IMR-90 (cell line): ENCODE measurements around the gene CCDC88C. TPM values are rescaled to one million over a fixed set of nuclear protein-coding genes. Genes with fewer than 3 reads are reported as not detected.

Source experiments
- ATAC-seq: fragments of 200-7000 bp; cut with Tn5 transposase; 2 replicates; pipeline ENCODE4 v1.9.1; 2020; ENCODE audit warnings: low read depth, mild to moderate bottlenecking, moderate library complexity
- BruUV-seq: library from RNA; stranded (reverse); fragments of 400-500 nt; replicated peaks from 2 replicates; lab custom pipeline; 2021; lab: Mats Ljungman, UMichigan
- CTCF ChIA-PET: fragments of 300-600 bp; formaldehyde crosslinking; extraction: SDS; loops from one replicate; lab custom pipeline; 2021; ENCODE audit warnings: antibody characterized with exemption; lab: Yijun Ruan, JAX
- POLR2A ChIA-PET: fragments of 300-600 bp; sonication (Branson Sonifier 250); formaldehyde crosslinking; loops from one replicate; lab custom pipeline; 2022; ENCODE audit warnings: antibody characterized with exemption; ENCODE audit not compliant: unreplicated experiment; lab: Charles Lee
- DNase-seq: peaks from one replicate; pipeline ENCODE4 v3.0.0; 2013
- H2AFZ ChIP-seq: replicated peaks from 2 replicates; pipeline ENCODE3; 2013; ENCODE audit warnings: low read length, mild to moderate bottlenecking; ENCODE audit not compliant: poor library complexity
- H2AK5ac ChIP-seq: 2 replicates; pipeline ENCODE4 v1.6.1; 2013; ENCODE audit warnings: low read depth, low read length, inconsistent platforms
- H2AK9ac ChIP-seq: replicated peaks from 2 replicates; pipeline ENCODE3; 2013; ENCODE audit warnings: mild to moderate bottlenecking, low read depth, low read length, moderate library complexity; ENCODE audit not compliant: poor library complexity
- H2BK120ac ChIP-seq: 2 replicates; pipeline ENCODE4 v1.6.1; 2013; ENCODE audit warnings: low read depth, low read length, inconsistent platforms
- H2BK15ac ChIP-seq: 3 replicates; pipeline ENCODE4 v1.6.1; 2013; ENCODE audit warnings: low read depth, low read length, inconsistent platforms
- H2BK20ac ChIP-seq: 2 replicates; pipeline ENCODE4 v1.6.1; 2013; ENCODE audit warnings: low read depth, mild to moderate bottlenecking, inconsistent platforms, low read length, moderate library complexity
- H2BK5ac ChIP-seq: 2 replicates; pipeline ENCODE4 v1.6.1; 2013; ENCODE audit warnings: mild to moderate bottlenecking, low read depth, low read length, inconsistent platforms; ENCODE audit not compliant: poor library complexity, severe bottlenecking
- H3K14ac ChIP-seq: replicated peaks from 2 replicates; pipeline ENCODE4 v1.6.1; 2013; ENCODE audit warnings: low read depth, low read length, inconsistent platforms
- H3K18ac ChIP-seq: 2 replicates; pipeline ENCODE4 v1.6.1; 2013; ENCODE audit warnings: low read depth, low read length, control low read depth
- H3K23ac ChIP-seq: 2 replicates; pipeline ENCODE4 v1.6.1; 2013; ENCODE audit warnings: low read depth, low read length, inconsistent platforms
- H3K27ac ChIP-seq: 2 replicates; pipeline ENCODE4 v1.5.1; 2013; ENCODE audit warnings: mild to moderate bottlenecking, control low read depth, low read length; ENCODE audit not compliant: insufficient read depth
- H3K27me3 ChIP-seq: 2 replicates; pipeline ENCODE4 v1.6.1; 2013; ENCODE audit warnings: low read length; ENCODE audit not compliant: control insufficient read depth, insufficient read depth
- H3K36me3 ChIP-seq: 2 replicates; pipeline ENCODE4 v1.6.1; 2013; ENCODE audit warnings: low read length, mixed read lengths; ENCODE audit not compliant: control insufficient read depth, insufficient read depth
- H3K4ac ChIP-seq: 2 replicates; pipeline ENCODE4 v1.6.1; 2013; ENCODE audit warnings: low read depth, low read length, inconsistent platforms
- H3K4me1 ChIP-seq: 2 replicates; pipeline ENCODE4 v1.6.1; 2013; ENCODE audit warnings: low read length, mixed read lengths; ENCODE audit not compliant: control insufficient read depth, insufficient read depth
- H3K4me2 ChIP-seq: 2 replicates; pipeline ENCODE4 v1.6.1; 2013; ENCODE audit warnings: low read depth, mild to moderate bottlenecking, control low read depth, low read length, moderate library complexity
- H3K4me3 ChIP-seq: 2 replicates; pipeline ENCODE4 v1.5.1; 2013; ENCODE audit warnings: low read depth, mild to moderate bottlenecking, control low read depth, low read length, moderate library complexity; ENCODE audit not compliant: insufficient read depth
- H3K56ac ChIP-seq: 2 replicates; pipeline ENCODE4 v1.6.1; 2013; ENCODE audit warnings: low read length, inconsistent platforms; ENCODE audit not compliant: insufficient read depth; ENCODE audit errors: extremely low read depth
- H3K79me1 ChIP-seq, 2 experiments: 2 replicates each; pipeline ENCODE4 v1.6.1; 2013; ENCODE audit warnings: low read length in 2 of 2, inconsistent platforms in 1 of 2, low read depth in 1 of 2
- H3K9ac ChIP-seq: 2 replicates; pipeline ENCODE4 v1.6.1; 2013; ENCODE audit warnings: low read depth, low read length, control low read depth
- H3K9me1 ChIP-seq: 2 replicates; pipeline ENCODE4 v1.6.1; 2013; ENCODE audit warnings: low read length, inconsistent platforms; ENCODE audit not compliant: insufficient read depth
- H3K9me3 ChIP-seq: 2 replicates; pipeline ENCODE4 v1.6.1; 2013; ENCODE audit warnings: low read length; ENCODE audit not compliant: control insufficient read depth, insufficient read depth
- H4K20me1 ChIP-seq: 2 replicates; pipeline ENCODE4 v1.6.1; 2013; ENCODE audit warnings: low read length, inconsistent platforms; ENCODE audit not compliant: insufficient read depth
- H4K5ac ChIP-seq: 2 replicates; pipeline ENCODE4 v1.6.1; 2013; ENCODE audit warnings: mild to moderate bottlenecking, low read depth, low read length, control low read depth
- H4K8ac ChIP-seq, 2 experiments: 2 replicates each; pipeline ENCODE4 v1.6.1; 2013; ENCODE audit warnings: low read depth in 2 of 2, low read length in 2 of 2, control low read depth in 1 of 2, inconsistent platforms in 1 of 2
- H4K91ac ChIP-seq: 2 replicates; pipeline ENCODE4 v1.6.1; 2013; ENCODE audit warnings: low read depth, low read length, inconsistent platforms; ENCODE audit not compliant: insufficient read depth
- BHLHE40 ChIP-seq: fragments of 150-350 bp; IDR thresholded peaks from 2 replicates; pipeline ENCODE4 v1.6.1; 2016; ENCODE audit warnings: mild to moderate bottlenecking, low read depth, low read length
- CEBPB ChIP-seq: IDR thresholded peaks from 2 replicates; pipeline ENCODE4 v1.6.1; 2012; ENCODE audit warnings: low read depth, low read length, improper control_type of control experiment
- FOS ChIP-seq: fragments of 150-350 bp; IDR thresholded peaks from 2 replicates; pipeline ENCODE4 v1.6.1; 2016; ENCODE audit warnings: low read depth, low read length
- MAFK ChIP-seq: IDR thresholded peaks from 2 replicates; pipeline ENCODE4 v1.6.1; 2012; ENCODE audit warnings: low read depth, low read length, improper control_type of control experiment
- NFE2L2 ChIP-seq: fragments of 150-350 bp; IDR thresholded peaks from 2 replicates; pipeline ENCODE4 v1.6.1; 2016; ENCODE audit warnings: low read depth, mild to moderate bottlenecking, low read length
- POLR2A ChIP-seq: IDR thresholded peaks from 2 replicates; pipeline ENCODE4 v1.6.1; 2012; ENCODE audit warnings: mild to moderate bottlenecking, low read depth, low read length
- RAD21 ChIP-seq: IDR thresholded peaks from 2 replicates; pipeline ENCODE4 v1.6.1; 2012; ENCODE audit warnings: low read length, improper control_type of control experiment
- RCOR1 ChIP-seq: IDR thresholded peaks from 2 replicates; pipeline ENCODE4 v1.6.1; 2012; ENCODE audit warnings: mild to moderate bottlenecking, low read length, improper control_type of control experiment; ENCODE audit not compliant: insufficient replicate concordance
- WGBS, 2 experiments: methylation state at CpG; one replicate each; pipeline versions ENCODE4 v1.1.5 to v1.1.7; 2013; ENCODE audit warnings: missing lambda C conversion rate in 2 of 2; ENCODE audit not compliant: insufficient read length in 1 of 2; ENCODE audit errors: extremely low coverage in 2 of 2; 5-methylcytosine and 5-hydroxymethylcytosine counted together
- dilution Hi-C: fragments of 300-500 bp; cut with HindIII; formaldehyde crosslinking; loops from one replicate; pipeline ENCODE4 v1.14.3; 2018; ENCODE audit warnings: low sequenced_read_pairs; ENCODE audit not compliant: unreplicated experiment
- in situ Hi-C: fragments of 300-500 bp; cut with MboI; formaldehyde crosslinking; loops from 3 replicates; pipeline ENCODE4 v1.14.3; 2019; ENCODE audit warnings: low sequenced_read_pairs, inconsistent platforms, mixed read lengths
- intact Hi-C: fragments of 100-400 bp; cut with micrococcal nuclease; formaldehyde crosslinking; loops from 2 replicates; pipeline ENCODE4 v1.10.0; 2022
- polyA plus RNA-seq, 3 experiments: library from polyadenylated mRNA; depleted of rRNA; stranded (reverse); fragments of >200 nt; gene quantifications; 2 replicates each; pipeline ENCODE4 v1.2.3, GENCODE V29; 2012; ENCODE audit warnings: low replicate concordance in 1 of 3
- total RNA-seq: library from RNA; depleted of rRNA; stranded (reverse); fragments of >200 nt; gene quantifications from 2 replicates; pipeline ENCODE4 v1.2.3, GENCODE V29; 2012
- TF ChIP-seq, protein P1 (sequence below): fragments of 150-350 bp; IDR thresholded peaks from 2 replicates; pipeline ENCODE4 v1.6.1; 2016; ENCODE audit warnings: low read depth, mild to moderate bottlenecking, low read length, moderate library complexity, borderline replicate concordance
- TF ChIP-seq, protein P2 (sequence below): fragments of 150-350 bp; IDR thresholded peaks from 2 replicates; pipeline ENCODE4 v1.6.1; 2017; ENCODE audit warnings: mild to moderate bottlenecking, antibody characterized with exemption, low read length, low read depth

The CCDC88C gene
- total and polyA plus RNA-seq, 2 of the 4 experiments (the other 2 are of a cell fraction) = 0.17 to 0.18 TPM

DNA sequence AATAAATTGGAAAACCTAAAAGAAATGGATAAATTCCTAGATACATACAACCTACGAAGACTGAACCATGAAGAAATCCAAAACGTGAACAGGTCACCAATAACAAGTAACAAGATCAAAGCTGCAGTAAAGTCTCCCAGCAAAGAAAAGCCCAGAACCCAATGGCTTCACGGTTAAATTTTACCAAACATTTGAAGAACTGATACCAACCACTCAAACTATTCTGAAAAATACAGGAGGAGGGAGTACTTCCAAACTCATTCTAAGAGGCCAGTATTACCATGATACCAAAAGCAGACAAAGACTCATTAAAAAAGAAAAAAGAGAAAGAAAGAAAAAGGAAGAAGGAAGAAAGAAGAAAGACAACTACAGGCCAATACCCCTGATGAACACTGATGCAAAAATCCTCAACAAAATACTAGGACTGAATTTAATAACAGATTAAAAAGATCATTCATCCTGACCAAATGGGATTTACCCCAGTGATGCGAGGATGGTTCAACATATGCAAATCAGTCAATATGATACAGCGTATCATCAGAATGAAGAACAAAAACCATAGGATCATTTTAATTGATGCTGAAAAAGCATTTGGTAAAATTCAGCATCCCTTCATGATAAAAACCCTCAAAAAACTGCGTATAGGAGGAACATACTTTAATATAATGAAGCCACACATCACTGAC is 26.9 kb upstream of the CCDC88C start:
- Histone ChIP-seq H4K91ac (no peak overlapping the region), H3K4me2 (no peak overlapping the region), H3K36me3 (no peaks in the 10 kb centered on the region), H3K9me3 (no peaks in the 10 kb centered on the region), H2BK5ac (no peak overlapping the region), H4K20me1 (no peaks in the 10 kb centered on the region), H3K9me1 (no peaks in the 10 kb centered on the region), H3K23ac (no peak overlapping the region), H3K4ac (no peak overlapping the region), H3K79me1 (no peaks in the 10 kb centered on the region), H3K9ac (no peak overlapping the region), H3K27ac (no peak overlapping the region), H2AFZ (no peak overlapping the region), H3K4me1 (no peaks in the 10 kb centered on the region), H2BK20ac (no peak overlapping the region), H2BK120ac (no peak overlapping the region), H3K27me3 (no peaks in the 10 kb centered on the region), H2BK15ac (no peak overlapping the region), H4K5ac (no peak overlapping the region), H2AK9ac (no peak overlapping the region), H3K4me3 (no peak overlapping the region), H3K18ac (no peak overlapping the region), H2AK5ac (no peak overlapping the region), H3K14ac (no peak overlapping the region), H4K8ac (no peak overlapping the region), H3K56ac (no peak overlapping the region)
- ChIA-PET CTCF (interaction anchor here (0.6 kb wide), 1 partner anchor 132 kb away, joined by 4 read pairs; no protein-coding TSS in a partner anchor), POLR2A (no interaction called here)
- ATAC-seq (no peak), DNase-seq (no peak)
- BruUV-seq = no TSS peak
- in situ Hi-C loops = no loop called here
- intact Hi-C loops = no loop called here
- dilution Hi-C loops = no loop called here
- 25% methylated on average over 2 of the region's 6 CpGs; no CpG with 5 or more reads in 1 of the 2 experiments for WGBS, 2 experiments
- TF ChIP-seq, protein P1, sequence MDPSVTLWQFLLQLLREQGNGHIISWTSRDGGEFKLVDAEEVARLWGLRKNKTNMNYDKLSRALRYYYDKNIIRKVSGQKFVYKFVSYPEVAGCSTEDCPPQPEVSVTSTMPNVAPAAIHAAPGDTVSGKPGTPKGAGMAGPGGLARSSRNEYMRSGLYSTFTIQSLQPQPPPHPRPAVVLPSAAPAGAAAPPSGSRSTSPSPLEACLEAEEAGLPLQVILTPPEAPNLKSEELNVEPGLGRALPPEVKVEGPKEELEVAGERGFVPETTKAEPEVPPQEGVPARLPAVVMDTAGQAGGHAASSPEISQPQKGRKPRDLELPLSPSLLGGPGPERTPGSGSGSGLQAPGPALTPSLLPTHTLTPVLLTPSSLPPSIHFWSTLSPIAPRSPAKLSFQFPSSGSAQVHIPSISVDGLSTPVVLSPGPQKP = no peak
- TF ChIP-seq BHLHE40 (no peak), FOS (no peak), RCOR1 (no peak), POLR2A (no peak), NFE2L2 (no peak), CEBPB (no peak), RAD21 (no peak), MAFK (no peak)
- TF ChIP-seq, protein P2, sequence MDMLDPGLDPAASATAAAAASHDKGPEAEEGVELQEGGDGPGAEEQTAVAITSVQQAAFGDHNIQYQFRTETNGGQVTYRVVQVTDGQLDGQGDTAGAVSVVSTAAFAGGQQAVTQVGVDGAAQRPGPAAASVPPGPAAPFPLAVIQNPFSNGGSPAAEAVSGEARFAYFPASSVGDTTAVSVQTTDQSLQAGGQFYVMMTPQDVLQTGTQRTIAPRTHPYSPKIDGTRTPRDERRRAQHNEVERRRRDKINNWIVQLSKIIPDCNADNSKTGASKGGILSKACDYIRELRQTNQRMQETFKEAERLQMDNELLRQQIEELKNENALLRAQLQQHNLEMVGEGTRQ = no peak
